Cardiac septum (tissue), 1 donor: ENCODE results near the gene NANS. TPM values are rescaled to one million over a fixed set of nuclear protein-coding genes. Genes with fewer than 3 reads are reported as not detected.
A peak's percentile ranks its signal among the peaks of the same experiment; 100 is the strongest.
"Not testable (repeated sequence)": the region's sequence is repeated elsewhere in the genome, so short reads cannot be mapped to it uniquely, and the experiment has no call there.

Experiments
- DNase-seq: peaks from one replicate; pipeline ENCODE4 v3.0.0-alpha.2; 2020; ENCODE audit warnings: low spot score
- intact Hi-C: fragments of 100-400 bp; cut with DNase I; formaldehyde crosslinking; loops from one replicate; pipeline ENCODE4 v1.14.0; 2022
- total RNA-seq: library from RNA; stranded (reverse); fragmentation: NEBNext Ultra II Directional; extraction: Animal tissue kit (Norgen Biotek cat#: 25700); gene quantifications from one replicate; pipeline ENCODE4 v1.2.1, GENCODE V29; 2021
- donor health status: DM: no; HTN: no; CAD: no.

Gene NANS
- total RNA-seq, 1 donor from 2014 or later = 26.3 TPM

DNA sequence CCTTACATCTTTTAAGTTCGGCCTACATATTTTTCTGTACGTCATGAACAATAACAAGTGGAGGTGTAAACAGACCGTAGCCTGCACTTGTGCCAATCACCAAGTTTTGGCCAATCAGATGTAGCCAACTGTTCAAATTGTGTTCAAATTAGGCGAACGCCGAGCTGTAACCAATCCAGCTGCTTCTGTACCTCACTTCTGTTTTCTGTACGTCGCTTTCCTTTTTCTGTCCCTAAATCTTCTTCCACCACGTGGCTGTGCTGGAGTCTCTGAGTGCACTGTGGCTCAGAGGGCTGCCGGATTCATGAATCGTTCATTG is 36.0 kb downstream of the NANS start:
- intact Hi-C loops = no loop called here
- no peak for DNase-seq

DNA sequence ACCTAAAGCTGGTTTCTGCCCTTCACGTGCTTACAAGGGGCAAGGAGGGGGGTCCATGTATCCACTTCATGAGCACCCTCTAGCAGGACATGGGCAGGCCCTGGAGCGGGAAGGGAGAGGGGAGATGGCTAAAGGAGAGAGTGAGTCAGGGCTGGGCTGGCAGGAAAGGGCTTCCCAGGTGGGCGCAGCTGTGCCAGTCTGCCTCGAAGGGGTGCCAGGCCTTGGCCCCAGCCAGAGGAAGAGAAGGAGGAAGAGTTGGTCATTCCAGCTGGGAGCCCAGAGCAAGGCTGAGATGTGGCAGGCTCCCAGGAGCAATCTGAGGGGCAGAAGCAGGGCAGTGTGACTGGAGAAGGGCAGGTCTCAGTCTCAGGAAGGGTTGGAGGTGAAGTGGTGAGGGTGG is 37.8 kb downstream of the NANS start:
- intact Hi-C loops = no loop called here
- no peak for DNase-seq

DNA sequence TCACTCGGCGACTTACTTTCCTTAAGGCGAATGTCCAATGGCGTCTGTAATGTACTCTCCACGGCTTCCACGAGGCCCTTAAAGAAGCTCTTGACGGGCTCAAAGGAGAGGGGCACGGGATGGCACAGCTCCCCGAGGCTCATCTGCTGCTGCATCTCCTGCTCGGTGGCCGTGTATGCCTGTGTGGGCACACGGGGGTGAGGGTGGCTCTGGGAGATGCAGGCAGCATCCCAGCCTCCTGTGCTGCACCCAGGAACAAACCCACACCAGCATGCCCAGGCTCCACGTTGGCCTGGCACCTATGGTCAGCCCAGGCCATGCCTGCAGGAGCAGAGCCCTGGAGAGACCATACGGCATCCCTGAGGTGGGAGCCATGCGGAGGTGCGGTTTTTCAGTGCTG is 38.3 kb downstream of the NANS start:
- no peak for DNase-seq
- intact Hi-C loops = no loop called here

DNA sequence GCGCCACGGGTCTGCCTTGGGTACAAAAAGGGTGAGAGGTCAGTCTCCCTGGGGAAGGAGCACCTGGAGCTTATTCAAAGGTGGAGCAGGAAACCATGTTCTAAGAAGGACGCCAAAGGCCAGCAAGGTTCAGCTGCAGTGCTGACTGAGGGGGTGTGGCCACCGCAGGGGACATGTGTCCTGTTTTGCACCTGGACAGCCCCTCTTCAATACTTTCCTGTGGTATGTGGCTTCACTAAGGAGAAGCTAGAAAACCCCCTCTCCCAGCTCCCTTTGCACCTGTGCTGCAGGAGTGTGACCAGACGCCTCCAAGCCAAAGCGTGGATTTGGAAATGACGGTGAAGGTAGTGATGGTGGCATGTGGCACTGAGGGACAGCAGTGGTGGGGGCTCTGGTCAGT is 38.9 kb downstream of the NANS start:
- DNase-seq = no peak

DNA sequence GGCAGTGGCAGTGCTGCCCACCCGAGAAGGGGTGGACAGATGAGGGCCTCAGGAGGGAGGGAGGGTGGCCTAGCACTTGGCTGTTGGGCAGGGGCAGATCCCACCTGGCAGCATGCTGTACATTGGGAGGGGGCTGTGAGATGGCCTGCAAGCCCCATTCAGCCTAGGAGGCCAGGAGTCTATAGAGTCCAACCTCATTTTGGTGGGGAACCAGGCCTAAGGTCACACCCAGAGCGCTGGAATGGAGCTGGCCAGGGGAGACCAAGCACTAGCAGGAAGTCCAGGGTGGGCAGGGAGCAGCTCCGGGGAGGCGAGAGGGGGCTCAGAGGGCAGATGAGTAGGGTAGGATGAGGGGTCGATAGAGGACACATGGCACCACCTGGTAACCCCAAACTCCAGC is 39.6 kb downstream of the NANS start:
- DNase-seq = no peak
- intact Hi-C loops = no loop called here

More for the DNA sequence above, 38.9 kb downstream of the NANS start:
- intact Hi-C loops = no loop called here

DNA sequence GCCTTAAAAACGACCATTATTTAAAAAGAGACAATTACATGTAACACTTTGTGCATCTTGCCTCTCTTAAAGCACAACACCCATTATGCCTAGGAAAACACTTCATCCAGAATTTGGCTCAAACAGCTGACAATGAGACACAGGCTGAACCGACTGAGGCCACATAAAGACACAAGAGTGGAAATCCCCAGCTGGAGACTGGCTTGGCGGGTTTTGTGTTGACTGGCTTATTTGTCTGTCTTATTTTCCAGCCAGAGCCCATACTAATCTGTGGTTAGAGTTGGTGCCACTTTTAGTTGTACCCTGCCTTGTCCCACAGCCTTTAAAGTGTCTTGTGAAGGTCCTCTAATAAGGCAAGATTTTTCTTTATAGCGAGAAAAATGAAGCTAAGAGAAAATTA is 41.3 kb downstream of the NANS start:
- DNase-seq = no peak
- intact Hi-C loops = no loop called here

DNA sequence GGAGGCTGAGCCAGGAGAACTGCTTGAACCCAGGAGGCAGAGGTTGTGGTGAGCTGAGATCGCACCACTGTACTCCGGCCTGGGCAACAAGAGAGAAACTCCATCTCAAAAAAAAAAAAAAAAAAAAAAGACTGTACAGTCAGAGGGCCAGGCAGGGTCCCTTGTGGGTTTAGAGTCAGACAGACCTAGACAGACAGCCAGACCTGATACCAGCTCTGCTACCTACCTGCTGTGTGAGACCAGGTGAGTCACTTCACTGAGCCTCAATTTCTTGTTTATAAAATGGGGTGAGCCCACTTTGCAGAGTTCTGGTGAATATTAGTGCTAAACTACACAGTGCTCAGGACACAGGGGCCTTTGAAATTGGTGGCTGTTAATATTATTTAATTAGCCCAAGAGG is 42.8 kb downstream of the NANS start:
- DNase-seq = no peak
- intact Hi-C loops = no loop called here

DNA sequence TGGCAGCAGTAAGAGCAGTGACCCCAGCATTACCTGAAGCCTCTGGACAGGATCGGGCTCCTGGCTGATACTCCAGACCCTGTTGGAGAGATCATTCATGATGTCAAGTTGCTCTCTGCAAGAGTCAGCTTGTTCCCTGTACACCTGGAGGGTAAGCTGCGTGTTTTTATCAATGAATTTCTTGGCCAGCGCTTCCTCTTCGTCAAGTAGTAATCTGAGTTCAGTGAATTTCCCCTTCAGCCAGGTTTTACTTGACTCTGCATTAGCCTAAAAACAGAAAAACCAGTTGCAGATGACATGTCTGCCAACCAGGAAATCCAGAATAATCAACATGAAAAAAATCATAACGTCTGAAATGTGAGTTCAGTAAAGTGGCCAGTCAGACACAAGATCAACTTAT is 43.4 kb downstream of the NANS start:
- intact Hi-C loops = no loop called here

DNA sequence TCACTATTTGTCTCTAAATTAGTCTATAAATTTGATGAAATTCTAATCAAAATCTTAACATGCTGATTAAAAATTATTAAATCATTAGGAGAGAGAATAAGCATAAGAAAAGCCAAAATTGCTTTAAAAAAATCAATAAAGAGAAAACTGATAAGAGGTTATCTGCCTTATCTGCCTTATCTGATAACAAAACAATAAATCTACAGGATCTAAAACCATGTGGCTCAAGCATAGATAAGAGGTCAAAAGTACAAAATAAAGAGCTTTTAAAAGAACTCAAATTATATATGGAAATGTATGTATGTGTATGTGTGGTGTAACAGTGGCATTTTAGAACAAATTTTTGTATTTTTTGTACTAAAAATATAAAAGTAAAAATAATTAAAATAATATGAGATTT is 43.9 kb downstream of the NANS start:
- no peak for DNase-seq
- intact Hi-C loops = no loop called here

More for the DNA sequence above, 43.4 kb downstream of the NANS start:
- no peak for DNase-seq

DNA sequence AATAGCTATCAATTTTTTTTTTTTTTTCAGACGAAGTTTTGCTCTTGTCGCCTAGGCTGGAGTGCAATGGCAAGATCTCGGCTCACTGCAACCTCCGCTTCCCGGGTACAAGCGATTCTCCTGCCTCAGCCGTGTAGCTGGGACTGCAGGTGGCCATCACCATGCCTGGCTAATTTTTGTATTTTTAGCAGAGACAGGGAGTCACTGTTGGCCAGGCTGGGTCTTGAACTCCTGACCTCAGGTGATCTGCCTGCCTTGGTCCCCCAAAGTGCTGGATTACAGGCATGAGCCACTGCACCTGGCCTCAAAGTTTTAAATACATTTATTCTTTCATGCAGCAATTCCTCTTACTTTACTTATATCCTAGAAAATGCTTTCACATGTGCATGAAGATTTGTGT is 44.9 kb downstream of the NANS start:
- DNase-seq = no peak
- intact Hi-C loops = no loop called here

DNA sequence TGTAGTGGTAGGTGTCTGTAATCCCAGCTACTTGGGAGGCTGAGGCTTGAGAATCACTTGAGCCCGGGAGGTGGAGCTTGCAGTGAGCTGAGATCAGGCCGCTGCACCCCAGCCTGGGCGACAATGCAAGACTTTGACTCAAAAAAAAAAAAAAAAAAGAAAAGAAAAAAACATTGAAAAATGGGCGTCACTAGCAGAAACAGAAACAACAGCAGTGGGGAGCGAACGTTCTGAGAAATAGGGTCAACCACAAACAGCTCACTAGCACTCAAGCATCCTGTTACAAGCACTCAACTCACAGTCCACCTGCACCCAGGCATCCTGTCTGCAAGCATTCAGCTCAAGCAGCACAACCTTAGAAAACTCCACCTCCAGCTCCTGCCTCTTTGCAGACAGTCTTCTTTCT is 45.3 kb downstream of the NANS start:
- DNase-seq = no peak
- intact Hi-C loops = no loop called here

DNA sequence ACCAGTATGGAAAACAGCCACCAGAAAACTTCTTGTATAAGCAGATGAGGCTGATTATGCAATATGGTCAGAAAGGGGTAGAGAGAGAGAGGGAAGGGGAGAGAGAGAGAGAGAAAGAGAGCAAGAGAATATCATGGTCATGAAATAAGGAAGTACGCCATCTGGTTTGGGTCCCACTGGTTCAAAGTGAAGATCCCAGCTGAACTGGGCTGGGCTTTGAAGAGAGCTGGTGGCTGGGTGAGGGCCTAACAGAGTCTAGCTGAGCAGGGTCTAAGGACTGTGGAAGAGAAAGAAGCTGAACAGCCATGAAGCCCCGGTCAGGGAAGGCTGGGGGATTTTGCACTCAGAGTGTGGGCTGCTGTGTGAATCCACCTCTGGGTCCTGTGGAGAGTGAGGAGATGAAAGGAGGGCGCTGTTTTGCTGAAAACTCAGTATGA is 47.9 kb downstream of the NANS start:
- intact Hi-C loops = no loop called here
- DNase-seq = no peak

DNA sequence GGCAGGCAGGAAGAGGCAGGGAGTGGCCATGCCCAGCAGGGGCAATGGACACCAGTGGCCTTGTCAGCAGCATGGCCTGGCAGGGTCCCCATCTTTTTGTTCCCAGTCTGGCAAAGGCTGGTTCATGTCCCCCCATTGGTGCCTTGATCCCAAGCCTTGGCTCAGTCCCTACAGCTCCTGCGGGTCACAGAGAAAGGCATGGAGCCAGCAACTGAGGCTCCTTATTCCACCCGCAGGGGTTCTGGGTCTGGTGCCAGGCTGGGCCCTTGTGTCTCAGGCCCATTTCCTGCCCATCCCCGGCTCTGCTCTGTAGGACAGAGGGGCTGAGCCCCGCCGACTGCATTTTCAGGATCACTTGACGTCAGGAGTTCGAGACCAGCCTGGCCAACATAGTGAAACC is 48.5 kb downstream of the NANS start:
- intact Hi-C loops = no loop called here
- DNase-seq = no peak

DNA sequence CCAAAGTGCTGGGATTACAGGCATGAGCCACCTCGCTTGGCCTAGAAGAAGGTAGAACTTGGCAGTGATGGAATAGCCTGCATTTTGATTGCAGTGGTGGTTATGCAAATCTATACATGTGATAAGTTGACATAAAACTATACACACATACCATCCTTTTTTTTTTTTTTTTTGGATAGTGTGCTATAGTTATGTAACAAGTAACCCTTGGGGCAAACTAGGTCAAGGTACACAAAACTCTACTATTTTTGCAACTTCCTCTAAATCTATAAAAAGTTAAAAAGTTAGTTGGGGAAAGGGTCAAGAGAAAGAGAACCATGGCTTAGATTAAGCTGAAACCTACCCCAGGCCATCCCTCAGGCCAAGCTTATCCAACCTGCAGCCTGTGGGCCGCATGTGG is 51.4 kb downstream of the NANS start:
- DNase-seq = no peak

DNA sequence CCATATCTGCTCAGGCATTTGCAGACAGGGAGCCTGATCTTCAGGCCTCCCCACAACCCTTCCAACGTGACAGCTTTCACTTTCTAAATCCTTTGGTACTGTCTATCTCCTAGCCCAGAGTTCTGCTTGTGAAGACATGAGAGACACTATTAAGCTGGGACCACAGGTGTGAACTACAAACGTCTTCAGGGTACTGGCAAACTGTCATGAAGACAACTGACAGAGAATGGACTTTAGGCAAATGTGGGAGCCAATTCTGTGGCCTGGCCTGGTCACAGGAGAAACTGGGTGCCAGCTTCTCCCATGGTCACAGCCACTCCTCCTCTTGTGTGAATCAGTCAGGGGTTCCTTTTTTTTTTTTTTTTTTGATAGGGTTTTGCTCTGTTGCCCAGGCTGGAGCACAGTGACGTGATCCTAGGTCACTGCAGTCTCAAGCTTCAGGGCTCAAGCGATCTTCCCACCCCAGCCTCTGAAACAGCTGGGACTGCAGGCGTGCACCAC is 52.0 kb downstream of the NANS start:
- intact Hi-C loops = no loop called here
- DNase-seq = no peak

More for the DNA sequence above, 51.4 kb downstream of the NANS start:
- intact Hi-C loops = no loop called here

DNA sequence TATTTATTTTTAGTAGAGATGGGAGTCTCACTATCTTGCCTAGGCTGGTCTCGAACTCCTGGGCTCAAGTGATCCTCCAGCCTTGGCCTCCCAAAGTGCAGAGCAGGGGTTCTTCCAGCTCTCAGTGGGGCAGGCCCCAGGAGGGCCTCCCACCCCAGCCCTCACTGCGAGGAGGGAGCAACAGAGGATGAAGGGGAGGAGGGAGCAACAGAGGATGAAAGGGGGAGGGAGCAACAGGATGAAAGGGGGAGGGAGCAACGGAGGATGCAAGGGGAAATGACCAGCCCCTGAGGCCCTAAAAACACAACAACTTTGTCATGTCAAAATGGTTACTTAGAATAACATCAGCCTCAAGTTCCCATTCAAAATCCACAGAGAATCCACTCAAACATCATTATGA is 52.5 kb downstream of the NANS start:
- intact Hi-C loops = no loop called here
- DNase-seq = no peak

DNA sequence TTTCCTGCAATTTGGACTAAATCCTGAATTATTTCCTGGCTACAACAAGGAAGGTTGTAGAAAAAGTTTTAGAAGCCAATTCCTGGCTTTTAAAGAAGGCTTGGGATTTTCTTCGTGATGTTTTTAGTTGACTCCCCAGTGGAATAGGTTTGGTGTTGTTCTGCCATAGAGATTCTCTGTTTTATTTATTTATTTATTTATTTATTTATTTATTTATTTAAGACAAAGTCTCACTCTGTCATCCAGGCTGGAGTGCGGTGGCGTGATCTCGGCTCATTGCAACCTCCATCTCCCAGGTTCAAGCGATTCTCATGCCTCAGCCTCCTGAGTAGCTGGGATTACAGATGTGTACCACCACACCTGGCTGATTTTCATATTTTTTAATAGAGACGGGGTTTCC is 60.6 kb downstream of the NANS start:
- DNase-seq, intact Hi-C loops: not testable (repeated sequence)

DNA sequence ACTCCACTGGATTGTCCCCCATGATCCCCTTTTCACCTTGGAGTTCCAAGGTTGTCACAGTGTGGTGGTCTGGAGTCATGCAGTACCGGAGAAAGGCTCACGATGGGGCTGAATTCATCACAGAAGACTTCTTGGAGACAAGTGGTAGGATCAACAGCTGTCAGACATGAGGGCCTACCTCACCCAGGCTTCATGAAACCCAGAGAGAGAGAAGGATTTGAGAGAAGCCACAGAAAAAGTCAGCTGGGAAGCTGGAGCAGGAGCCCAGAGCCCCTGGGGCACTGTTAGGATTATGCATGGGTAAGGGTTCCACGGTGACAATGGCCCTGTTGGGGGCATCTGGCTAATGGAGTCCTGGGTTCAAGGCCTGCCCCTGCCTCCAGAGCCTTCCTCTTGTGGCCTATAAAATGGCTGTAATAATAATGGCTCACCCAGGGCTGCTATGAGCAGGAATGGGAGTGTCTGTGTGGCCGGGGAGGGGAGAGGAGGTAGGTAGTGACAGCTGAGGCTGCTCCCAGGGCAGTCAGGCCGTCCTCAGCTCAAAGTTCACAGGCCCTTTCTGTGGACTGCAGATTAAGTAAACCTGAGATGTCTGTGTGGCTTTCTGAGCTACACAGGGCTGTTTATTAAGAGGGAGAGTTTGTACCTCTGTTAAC is 61.6 kb downstream of the NANS start:
- intact Hi-C loops = no loop called here
- no peak for DNase-seq

DNA sequence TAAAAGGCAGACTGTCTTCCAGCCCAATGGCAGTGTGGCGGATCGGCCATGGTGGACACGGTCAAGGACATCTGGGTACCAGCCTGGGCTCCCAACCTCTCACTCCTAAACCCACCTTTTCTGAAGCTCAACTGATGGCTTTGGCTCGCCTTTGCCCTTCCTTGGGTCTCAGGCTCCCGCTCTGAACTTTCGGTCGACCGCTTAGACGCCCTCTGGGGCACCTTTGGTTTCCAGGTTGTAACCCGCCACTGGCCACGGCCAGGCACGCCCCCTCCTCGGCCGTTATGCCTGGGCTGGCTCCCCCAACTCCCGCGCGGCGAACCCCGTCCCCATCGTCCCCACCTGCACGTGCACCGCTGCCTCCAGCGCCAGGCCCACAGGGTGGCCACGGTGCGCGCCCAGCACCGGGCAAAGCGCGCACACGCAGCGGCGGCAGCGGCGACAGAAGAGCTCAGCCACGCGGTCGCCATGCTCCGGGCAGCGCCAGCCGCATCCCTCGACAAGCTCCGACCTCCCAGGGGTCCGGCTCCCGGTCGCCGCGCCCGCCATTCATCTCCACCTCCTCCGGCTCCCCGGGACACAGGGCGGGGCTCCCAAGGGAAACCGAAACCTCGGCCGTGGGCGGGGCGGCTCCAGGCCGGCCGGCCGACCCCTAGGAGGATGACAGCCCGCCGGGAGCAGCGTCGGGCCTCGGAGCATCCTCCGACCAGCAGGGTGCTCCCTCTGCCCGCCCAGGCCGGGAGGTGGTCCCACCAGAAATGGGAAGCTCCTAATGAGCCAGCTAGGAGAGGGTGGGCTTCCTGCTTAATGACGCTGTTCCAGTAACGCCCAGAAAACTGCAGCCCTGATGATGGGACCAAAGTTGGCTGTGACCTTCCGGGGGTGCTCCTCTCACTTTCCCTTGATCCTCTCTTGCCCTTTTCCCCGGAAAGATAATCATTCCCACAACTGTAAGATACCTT is 62.4 kb downstream of the NANS start, which contains the start of gene TRIM14:
TRIM14 (minus strand) TSS at position 583 of the 962 bp plus-strand sequence; CDS start at position 549, 34 bp downstream.
- peak; percentile 85 for DNase-seq
- intact Hi-C loops = no loop called here

DNA sequence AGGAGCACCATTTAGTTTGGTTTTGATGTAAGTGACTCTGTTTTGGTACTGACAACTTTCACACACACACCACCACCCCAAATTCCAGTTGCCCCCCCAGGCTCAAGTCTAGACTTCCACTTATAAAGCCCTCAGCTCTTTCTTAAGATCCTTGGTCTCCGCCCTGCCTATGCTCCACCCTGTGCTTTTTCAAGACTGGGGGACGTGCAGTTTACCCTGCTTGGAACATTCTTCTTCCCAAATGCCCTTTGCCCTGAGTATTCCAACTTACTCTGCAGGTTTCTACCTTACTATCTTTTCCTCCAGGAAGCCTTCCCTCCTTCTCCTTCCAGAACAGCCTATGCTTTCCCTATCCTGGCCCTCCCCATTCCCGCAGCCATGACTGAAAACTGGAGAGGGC is 63.9 kb downstream of the NANS start:
- no peak for DNase-seq
- intact Hi-C loops = no loop called here

DNA sequence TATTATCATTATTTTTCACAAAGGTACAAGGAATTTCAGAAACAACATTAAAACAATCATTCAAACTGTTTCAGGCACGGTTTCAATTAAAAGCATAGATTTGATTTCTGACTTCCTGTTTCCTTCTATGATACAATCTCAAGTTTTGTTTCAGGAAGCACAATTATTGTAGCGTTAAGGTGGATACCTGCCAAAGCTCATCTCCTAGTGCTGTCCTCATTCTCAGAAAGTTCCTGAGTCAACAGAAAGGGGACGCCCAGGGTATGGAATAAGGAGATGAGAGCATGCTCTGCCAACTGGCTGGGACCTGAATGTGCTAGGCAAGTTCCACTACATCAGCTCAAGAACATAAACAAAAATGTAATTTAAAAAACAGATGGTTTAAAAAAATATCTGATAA is 64.5 kb downstream of the NANS start:
- DNase-seq = no peak
- intact Hi-C loops = no loop called here
